KOPT-K1 (cell line): ENCODE measurements around the gene ANAPC16.
A peak's percentile ranks its signal among the peaks of the same experiment; 100 is the strongest.
"Not testable (repeated sequence)": the region's sequence is repeated elsewhere in the genome, so short reads cannot be mapped to it uniquely, and the experiment has no call there.

Experiments used
- H3K27ac ChIP-seq: fragments of 200-600 bp; sonication (generic); 2 replicates; pipeline ENCODE4 v1.5.1; 2016; ENCODE audit warnings: antibody characterized with exemption, mild to moderate bottlenecking, low read depth, low read length; ENCODE audit not compliant: poor library complexity, severe bottlenecking
- H3K36me3 ChIP-seq: fragments of 200-600 bp; sonication (generic); 2 replicates; pipeline ENCODE4 v1.5.1; 2017; ENCODE audit warnings: antibody characterized with exemption, mild to moderate bottlenecking, low read length, moderate library complexity; ENCODE audit not compliant: insufficient read depth
- H3K9me3 ChIP-seq: fragments of 200-600 bp; sonication (generic); 2 replicates; pipeline ENCODE4 v1.5.1; 2017; ENCODE audit warnings: antibody characterized with exemption, low read length, mild to moderate bottlenecking; ENCODE audit not compliant: insufficient read depth, poor library complexity, severe bottlenecking

ANAPC16 gene

GRCh38 chr10:72260976-72261783, 45.4 kb downstream of the ANAPC16 start:
- Histone ChIP-seq H3K36me3 (no peaks in the 10 kb centered on the region), H3K27ac (peak overlapping the region; percentile 81), H3K9me3 (no peaks in the 10 kb centered on the region)

GRCh38 chr10:72261784-72262404, 46.1 kb downstream of the ANAPC16 start:
- H3K27ac ChIP-seq: peak overlapping the region; percentile 81
- H3K36me3 ChIP-seq: no peaks in the 10 kb centered on the region
- no peaks in the 10 kb centered on the region for H3K9me3 ChIP-seq

GRCh38 chr10:72263613-72264241, 47.9 kb downstream of the ANAPC16 start:
- peak overlapping the region; percentile 17 for H3K27ac ChIP-seq
- H3K36me3 ChIP-seq: no peaks in the 10 kb centered on the region
- no peaks in the 10 kb centered on the region for H3K9me3 ChIP-seq

DNA sequence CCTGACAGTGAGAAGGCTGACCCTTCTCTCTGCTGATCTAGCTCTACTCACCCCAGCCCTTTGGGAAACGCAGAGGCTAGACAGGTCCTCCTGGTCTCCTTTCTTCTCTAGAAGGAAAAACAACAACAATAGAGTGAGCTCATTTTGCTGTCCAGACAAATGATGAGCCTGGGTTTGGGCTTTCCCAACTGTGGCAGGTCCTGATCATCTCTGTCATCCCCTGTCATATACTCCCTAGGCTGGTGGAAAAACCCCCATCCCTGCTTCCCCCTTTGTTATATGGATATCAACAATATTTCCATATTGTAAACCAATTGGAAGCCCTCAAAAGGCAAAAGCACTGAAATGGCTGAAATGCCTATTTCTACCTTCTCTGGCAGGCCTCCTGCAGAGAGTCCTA, 48.7 kb downstream of the ANAPC16 start:
- H3K36me3 ChIP-seq: no peaks in the 10 kb centered on the region
- H3K9me3 ChIP-seq: no peaks in the 10 kb centered on the region
- H3K27ac ChIP-seq: no peak overlapping the region

GRCh38 chr10:72265508-72265907, 49.7 kb downstream of the ANAPC16 start:
- Histone ChIP-seq H3K27ac (no peak overlapping the region), H3K36me3 (no peaks in the 10 kb centered on the region), H3K9me3 (no peaks in the 10 kb centered on the region)

GRCh38 chr10:72265990-72266865, 50.4 kb downstream of the ANAPC16 start:
- H3K36me3 ChIP-seq: no peaks in the 10 kb centered on the region
- H3K27ac ChIP-seq: no peak overlapping the region
- no peaks in the 10 kb centered on the region for H3K9me3 ChIP-seq

GRCh38 chr10:72267381-72267780, 51.6 kb downstream of the ANAPC16 start:
- Histone ChIP-seq H3K36me3 (no peaks in the 10 kb centered on the region), H3K27ac (no peak overlapping the region), H3K9me3 (no peaks in the 10 kb centered on the region)

DNA sequence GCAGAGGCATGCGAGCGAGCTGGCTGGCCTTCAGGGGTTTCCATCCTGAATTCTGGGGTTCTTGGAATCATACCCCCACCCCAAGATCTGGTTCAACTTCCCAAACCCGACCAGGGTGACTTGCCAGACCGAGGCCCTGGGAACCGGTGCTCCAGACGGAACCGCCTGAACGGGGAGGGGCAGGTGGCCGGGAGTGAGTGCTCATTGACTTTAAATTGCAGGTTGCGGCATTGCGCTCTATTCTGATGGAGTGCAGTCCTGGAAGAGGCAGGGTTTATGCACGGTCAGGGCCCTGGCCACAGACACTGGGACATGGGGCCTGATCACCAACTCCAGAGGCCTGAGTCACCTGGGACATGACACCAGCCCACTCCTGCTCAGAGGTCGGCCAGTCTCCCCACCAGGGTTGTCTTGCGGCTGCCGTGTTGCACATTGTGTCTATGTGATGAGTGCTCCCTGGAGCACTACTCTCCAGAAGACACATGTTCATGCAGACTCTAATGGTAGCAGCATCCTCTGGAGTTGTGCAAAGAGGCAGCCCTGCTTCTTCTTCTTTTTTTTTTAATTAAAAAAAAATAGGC, 52.1 kb downstream of the ANAPC16 start:
- Histone ChIP-seq H3K9me3 (no peaks in the 10 kb centered on the region), H3K36me3 (no peaks in the 10 kb centered on the region), H3K27ac (no peak overlapping the region)

GRCh38 chr10:72268475-72269200, 52.8 kb downstream of the ANAPC16 start:
- H3K36me3 ChIP-seq, H3K9me3 ChIP-seq, H3K27ac ChIP-seq: not testable (repeated sequence)

DNA sequence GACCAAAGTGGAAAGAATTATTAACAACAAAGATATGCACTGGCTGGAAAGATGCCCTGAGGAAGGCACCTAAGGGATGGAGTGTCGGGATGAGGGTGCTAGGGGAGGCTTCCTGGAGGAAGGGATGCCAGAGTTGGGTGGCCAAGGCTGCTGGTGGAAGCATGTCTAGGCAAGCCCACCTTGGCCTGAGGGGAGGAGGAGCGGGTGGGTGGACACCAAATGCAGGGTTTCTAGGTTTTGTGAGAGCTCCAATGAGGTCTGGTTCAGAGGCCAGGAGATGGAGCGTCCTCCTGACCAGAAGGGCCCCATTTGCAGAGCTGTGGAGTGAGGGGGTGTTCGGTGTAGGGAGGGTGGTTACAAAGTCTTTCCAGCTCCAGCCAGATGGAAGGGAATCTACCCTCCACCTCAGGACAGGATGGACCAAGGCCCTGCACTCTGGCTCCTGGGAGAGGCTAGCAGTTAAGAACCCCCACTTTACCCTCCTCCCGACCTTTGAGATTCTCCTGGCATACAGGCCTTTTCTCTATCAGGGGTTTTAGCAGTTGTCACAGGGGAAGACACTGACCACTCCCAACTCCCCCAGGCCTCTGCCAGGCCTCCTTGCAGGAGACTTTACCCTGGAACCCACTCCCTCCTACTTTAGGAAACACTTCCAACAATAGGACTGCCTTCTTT, 54.9 kb downstream of the ANAPC16 start:
- Histone ChIP-seq H3K36me3 (peaks cover 10% of the 10 kb centered on the region), H3K9me3 (no peaks in the 10 kb centered on the region), H3K27ac (no peak overlapping the region)

DNA sequence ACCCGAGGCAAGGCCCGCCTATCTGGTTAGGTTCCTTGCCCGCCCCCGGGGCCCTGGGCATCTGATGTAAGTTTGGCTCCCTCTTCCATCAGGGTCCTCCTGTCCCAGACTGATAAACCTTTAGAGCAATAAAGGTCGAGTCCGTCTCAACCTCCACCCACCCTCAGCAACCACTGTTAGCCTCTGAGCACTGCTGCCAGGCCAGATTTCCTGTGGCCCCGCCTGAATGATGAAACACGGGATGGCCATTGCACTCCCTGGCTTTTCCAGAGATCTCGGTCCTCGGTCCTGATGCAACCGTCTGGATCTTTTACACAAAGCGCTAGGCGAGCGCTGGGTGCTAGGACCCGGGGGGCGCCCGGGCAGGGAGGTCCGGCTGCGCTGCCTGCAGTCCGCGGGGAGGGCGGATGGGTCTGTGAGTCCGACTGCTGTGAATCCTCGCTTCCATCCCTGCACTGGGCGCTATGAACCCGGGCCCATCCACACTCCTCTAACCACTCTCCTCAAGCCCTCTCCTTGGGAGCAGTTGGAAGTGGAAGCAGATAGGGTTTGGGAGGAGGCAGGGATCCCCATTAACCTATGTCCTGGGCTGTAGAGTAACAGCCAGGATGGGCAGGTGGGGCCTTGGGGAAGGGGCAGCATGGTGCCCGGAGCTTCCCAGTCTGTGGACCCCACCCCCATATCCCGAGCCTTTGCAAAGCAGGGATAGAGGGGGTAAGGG, 57.0 kb downstream of the ANAPC16 start:
- peak overlapping the region; percentile 74 for H3K27ac ChIP-seq
- H3K9me3 ChIP-seq: no peaks in the 10 kb centered on the region
- H3K36me3 ChIP-seq: peaks cover 19% of the 10 kb centered on the region

- Histone ChIP-seq H3K27ac (peak within 1 kb of the TSS; percentile 74), H3K36me3 (peaks cover 19% of the 10 kb centered on the region), H3K9me3 (no peaks in the 10 kb centered on the region)
Observed at GRCh38 chr10:72273410-72274212, 57.8 kb downstream of the ANAPC16 start, which contains the start of gene DDIT4. TSS of gene DDIT4 (plus strand) at chr10:72273924. CDS start at chr10:72274217, 293 bp downstream.
